GM18873 (cell line): ENCODE data around the gene CFB.
"Not testable (repeated sequence)": the region's sequence is repeated elsewhere in the genome, so short reads cannot be mapped to it uniquely, and the experiment has no call there.

Source experiments
- ATAC-seq: cut with Tn5 transposase; IDR thresholded peaks from one replicate; pipeline ENCODE4 v1.9.1; 2021; ENCODE audit warnings: mild to moderate bottlenecking, moderate library complexity, moderate number of reproducible peaks; ENCODE audit not compliant: unreplicated experiment, low FRiP score

CFB gene

GRCh38 chr6:31945507-31946369 lies at the start of gene CFB:
TSS of gene CFB (plus strand) at chr6:31946095. CDS start at chr6:31946222, 127 bp downstream.
- ATAC-seq, result no peak

- ATAC-seq, result no peak
Observed at GRCh38 chr6:31896493-31896855, 49.4 kb upstream of the CFB start.

GRCh38 chr6:31896856-31897611 lies 48.9 kb upstream of the CFB start:
- ATAC-seq, result no peak

GRCh38 chr6:31897612-31898382 lies 48.1 kb upstream of the CFB start, which contains the start of gene EHMT2:
TSS of gene EHMT2 (minus strand) at chr6:31897698. CDS start at chr6:31897677, 21 bp downstream.
- no peak for ATAC-seq

GRCh38 chr6:31898383-31899011 lies 47.4 kb upstream of the CFB start:
- no peak for ATAC-seq

- no peak for ATAC-seq
Observed at GRCh38 chr6:31899215-31899614, 46.7 kb upstream of the CFB start.

GRCh38 chr6:31899882-31900722 lies 45.8 kb upstream of the CFB start:
- ATAC-seq, result no peak

GRCh38 chr6:31900917-31901414 lies 44.9 kb upstream of the CFB start:
- ATAC-seq, result no peak

- ATAC-seq, result no peak
Observed at GRCh38 chr6:31901415-31901952, 44.4 kb upstream of the CFB start.

GRCh38 chr6:31901953-31902643 lies 43.8 kb upstream of the CFB start, which contains the start of gene ZBTB12:
TSS of gene ZBTB12 (minus strand) at chr6:31902086. CDS start at chr6:31901305, 781 bp downstream.
- ATAC-seq, result no peak

GRCh38 chr6:31903957-31904356 lies 41.9 kb upstream of the CFB start:
- no peak for ATAC-seq

GRCh38 chr6:31905041-31905440 lies 40.9 kb upstream of the CFB start:
- ATAC-seq, result no peak

- ATAC-seq, result no peak
Observed at GRCh38 chr6:31906122-31906521, 39.8 kb upstream of the CFB start.

GRCh38 chr6:31906727-31907126 lies 39.2 kb upstream of the CFB start:
- not testable (repeated sequence) for ATAC-seq

GRCh38 chr6:31907158-31907813 lies 38.6 kb upstream of the CFB start:
- no peak for ATAC-seq

- not testable (repeated sequence) for ATAC-seq
Observed at GRCh38 chr6:31908255-31908654, 37.6 kb upstream of the CFB start.

GRCh38 chr6:31908791-31909190 lies 37.1 kb upstream of the CFB start:
- peak; percentile 75 for ATAC-seq

GRCh38 chr6:31909298-31909697 lies 36.6 kb upstream of the CFB start:
- ATAC-seq, result not testable (repeated sequence)
